Neural cell (in vitro differentiated cells): ENCODE data around the gene VKORC1. TPM values are rescaled to one million over a fixed set of nuclear protein-coding genes. Genes with fewer than 3 reads are reported as not detected.

ENCODE experiments used
- H2AFZ ChIP-seq: fragments of 200-600, 300-800 bp; sonication (generic), shearing (Covaris generic); 2 replicates; pipeline ENCODE4 v1.6.0; 2014; ENCODE audit warnings: low read depth, mild to moderate bottlenecking, antibody characterized with exemption, low read length, moderate library complexity
- H3F3A ChIP-seq: fragments of 200-600 bp; shearing (Covaris generic); 2 replicates; pipeline ENCODE4 v1.6.1; 2016; ENCODE audit warnings: mild to moderate bottlenecking, moderate library complexity, mixed read lengths, antibody characterized with exemption, low read length; ENCODE audit not compliant: insufficient read depth, poor library complexity, severe bottlenecking
- H3K27ac ChIP-seq: fragments of 200-600, 300-800 bp; sonication (generic), shearing (Covaris generic); 2 replicates; pipeline ENCODE4 v1.5.1; 2014; ENCODE audit warnings: mild to moderate bottlenecking, low read length, moderate library complexity
- H3K27me3 ChIP-seq: fragments of 300-800, 200-600 bp; sonication (generic), shearing (Covaris generic); 2 replicates; pipeline ENCODE4 v1.6.0; 2014; ENCODE audit warnings: mild to moderate bottlenecking, low read depth, low read length, moderate library complexity; ENCODE audit not compliant: insufficient read depth
- H3K36me3 ChIP-seq: fragments of 300-800, 200-600 bp; sonication (generic), shearing (Covaris generic); 2 replicates; pipeline ENCODE4 v1.5.1; 2014; ENCODE audit warnings: mild to moderate bottlenecking, antibody characterized with exemption, low read length, moderate library complexity; ENCODE audit not compliant: insufficient read depth
- H3K4me2 ChIP-seq: fragments of 300-800, 200-600 bp; sonication (generic), shearing (Covaris generic); 2 replicates; pipeline ENCODE4 v1.6.0; 2014; ENCODE audit warnings: mild to moderate bottlenecking, low read length
- H3K4me3 ChIP-seq: fragments of 300-800, 200-600 bp; sonication (generic), shearing (Covaris generic); 2 replicates; pipeline ENCODE4 v1.5.1; 2014; ENCODE audit warnings: mild to moderate bottlenecking, low read length, moderate library complexity
- H3K79me2 ChIP-seq: fragments of 200-600 bp; shearing (Covaris generic); replicated peaks from 2 replicates; pipeline ENCODE4 v1.6.0; 2014; ENCODE audit warnings: mild to moderate bottlenecking, low read length, moderate library complexity; ENCODE audit not compliant: insufficient read depth
- H3K9ac ChIP-seq: fragments of 300-800, 200-600 bp; sonication (generic), shearing (Covaris generic); 2 replicates; pipeline ENCODE4 v1.6.1; 2016; ENCODE audit warnings: mild to moderate bottlenecking, low read length, mixed read lengths
- H3K9me2 ChIP-seq: fragments of 200-600 bp; shearing (Covaris generic); 2 replicates; pipeline ENCODE4 v1.6.1; 2016; ENCODE audit warnings: mild to moderate bottlenecking, low read length, mixed read lengths; ENCODE audit not compliant: insufficient read depth
- H3K9me3 ChIP-seq: fragments of 200-600, 300-800 bp; sonication (generic), shearing (Covaris generic); 2 replicates; pipeline ENCODE4 v1.6.1; 2016; ENCODE audit warnings: mild to moderate bottlenecking, mixed run types, low read length, moderate library complexity, mixed read lengths
- H4K20me1 ChIP-seq: fragments of 200-600 bp; shearing (Covaris generic); 2 replicates; pipeline ENCODE4 v1.6.1; 2016; ENCODE audit warnings: mild to moderate bottlenecking, mixed run types; ENCODE audit not compliant: insufficient read depth
- CTCF ChIP-seq: fragments of 450-650 bp; IDR thresholded peaks from 2 replicates; pipeline ENCODE4 v1.5.1; 2014; ENCODE audit warnings: antibody characterized with exemption, mild to moderate bottlenecking, moderate library complexity; ENCODE audit not compliant: poor library complexity, severe bottlenecking
- EP300 ChIP-seq: fragments of 450-650 bp; conservative IDR thresholded peaks from 2 replicates; pipeline ENCODE4 v1.6.1; 2014; ENCODE audit warnings: antibody characterized with exemption, mild to moderate bottlenecking, moderate library complexity; ENCODE audit not compliant: poor library complexity, severe bottlenecking
- EZH2 ChIP-seq: fragments of 200-600, 300-800 bp; shearing (Covaris generic), sonication (generic); IDR thresholded peaks from 2 replicates; pipeline ENCODE4 v1.6.1; 2014; ENCODE audit warnings: antibody characterized with exemption, low read length, borderline replicate concordance, mild to moderate bottlenecking; ENCODE audit not compliant: insufficient read depth, poor library complexity, severe bottlenecking
- MXI1 ChIP-seq: fragments of 450-650 bp; conservative IDR thresholded peaks from 2 replicates; pipeline ENCODE4 v1.6.1; 2014; ENCODE audit warnings: antibody characterized with exemption, mild to moderate bottlenecking; ENCODE audit not compliant: poor library complexity, severe bottlenecking
- POLR2AphosphoS5 ChIP-seq: IDR thresholded peaks from 2 replicates; pipeline ENCODE4 v1.6.1; 2012
- RAD21 ChIP-seq: fragments of 450-650 bp; conservative IDR thresholded peaks from 2 replicates; pipeline ENCODE4 v1.6.1; 2014; ENCODE audit warnings: antibody characterized with exemption, mild to moderate bottlenecking, moderate library complexity
- REST ChIP-seq: IDR thresholded peaks from 2 replicates; pipeline ENCODE4 v1.6.1; 2012; ENCODE audit warnings: borderline replicate concordance
- SMC3 ChIP-seq: fragments of 450-650 bp; conservative IDR thresholded peaks from 2 replicates; pipeline ENCODE4 v1.6.1; 2014; ENCODE audit warnings: antibody characterized with exemption, mild to moderate bottlenecking, moderate library complexity; ENCODE audit not compliant: poor library complexity
- TAF1 ChIP-seq: IDR thresholded peaks from 2 replicates; pipeline ENCODE4 v1.6.1; 2012; ENCODE audit warnings: low read depth
- polyA plus RNA-seq: library from polyadenylated mRNA; depleted of rRNA; stranded (reverse); fragments of >200 nt; gene quantifications from 2 replicates; pipeline ENCODE4 v1.2.3, GENCODE V29; 2014

VKORC1 gene
- polyA plus RNA-seq, 1 donor from 2014 or later = 105 TPM

GRCh38 chr16:31118223-31119155, 23.9 kb upstream of the VKORC1 start:
- Histone ChIP-seq H3K9me3 (no peaks in the 10 kb centered on the region), H4K20me1 (no peaks in the 10 kb centered on the region), H3K9ac (peak overlapping the region; percentile 79), H3K27ac (peak overlapping the region; percentile 89), H3K79me2 (peaks cover 8% of the 10 kb centered on the region), H2AFZ (peak overlapping the region; percentile 53), H3K27me3 (no peaks in the 10 kb centered on the region), H3K36me3 (no peaks in the 10 kb centered on the region), H3K9me2 (no peaks in the 10 kb centered on the region), H3F3A (peaks cover 3% of the 10 kb centered on the region), H3K4me2 (peak overlapping the region; percentile 94), H3K4me3 (peak overlapping the region; percentile 68)
- TF ChIP-seq TAF1 = no peak
- no peak for TF ChIP-seq CTCF
- no peak for TF ChIP-seq EP300

- Histone ChIP-seq H3K9me3 (no peaks in the 10 kb centered on the region), H3K9ac (peak within 1 kb of the TSS; percentile 79), H2AFZ (peak within 1 kb of the TSS; percentile 53), H3K79me2 (peaks cover 8% of the 10 kb centered on the region), H3K36me3 (no peaks in the 10 kb centered on the region), H3K4me3 (peak within 1 kb of the TSS; percentile 68), H3K27ac (peak within 1 kb of the TSS; percentile 89), H4K20me1 (no peaks in the 10 kb centered on the region), H3K9me2 (no peaks in the 10 kb centered on the region), H3K4me2 (peak within 1 kb of the TSS; percentile 94), H3F3A (peaks cover 3% of the 10 kb centered on the region), H3K27me3 (no peaks in the 10 kb centered on the region)
- TF ChIP-seq POLR2AphosphoS5 (peak; percentile 94), EP300 (peak; percentile 75), EZH2 (no peak), REST (peak; percentile 52), TAF1 (no peak), MXI1 (peak; percentile 81), RAD21 (peak; percentile 48), SMC3 (peak; percentile 36), CTCF (peak; percentile 8)
Measured at GRCh38 chr16:31117384-31118222, 23.0 kb upstream of the VKORC1 start, which contains the start of gene KAT8. Gene KAT8 (plus strand): TSS chr16:31117664. CDS start chr16:31117682, 18 bp downstream.
